ENCODE measurements around the gene SLC2A1.
A peak's percentile ranks its signal among the peaks of the same experiment; 100 is the strongest.
"Not testable (repeated sequence)": the region's sequence is repeated elsewhere in the genome, so short reads cannot be mapped to it uniquely, and the experiment has no call there.

SLC2A1 gene

DNA sequence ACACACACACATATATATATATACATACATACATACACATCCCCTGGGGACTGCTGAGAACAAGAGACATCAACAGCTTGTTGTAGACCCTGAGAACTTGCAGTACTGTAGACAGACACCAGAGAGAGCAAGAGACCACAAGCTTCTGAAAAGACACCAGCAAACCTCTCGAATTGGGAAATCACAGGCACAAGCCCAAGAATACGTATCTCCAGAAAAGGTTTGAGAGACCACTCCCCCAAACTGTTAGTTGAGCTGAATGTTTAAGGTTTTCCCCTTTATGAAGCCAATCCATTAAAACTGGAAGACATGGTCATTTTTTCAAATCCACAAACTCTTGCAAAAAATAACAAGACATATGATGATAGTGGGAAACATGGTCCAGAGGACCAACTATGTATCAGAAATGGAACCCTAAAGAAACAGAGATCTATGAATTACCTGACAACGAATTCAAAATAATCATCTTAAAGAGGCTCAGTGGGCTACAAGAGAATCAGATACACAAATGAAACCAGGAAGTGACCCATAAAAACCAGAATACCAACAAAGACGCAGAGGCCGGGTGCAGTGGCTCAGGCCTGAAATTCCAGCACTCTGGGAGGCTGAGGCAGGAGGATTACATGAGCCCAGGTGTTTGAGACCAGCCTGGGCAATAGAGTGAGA lies 45.1 kb downstream of the SLC2A1 start:
- DNase-seq (ENCODE audit: low read depth) = peak; percentile 58
- no peak overlapping the region for H3K4me3 ChIP-seq (ENCODE audit: low read depth, low read length)
- TF ChIP-seq, protein P1, sequence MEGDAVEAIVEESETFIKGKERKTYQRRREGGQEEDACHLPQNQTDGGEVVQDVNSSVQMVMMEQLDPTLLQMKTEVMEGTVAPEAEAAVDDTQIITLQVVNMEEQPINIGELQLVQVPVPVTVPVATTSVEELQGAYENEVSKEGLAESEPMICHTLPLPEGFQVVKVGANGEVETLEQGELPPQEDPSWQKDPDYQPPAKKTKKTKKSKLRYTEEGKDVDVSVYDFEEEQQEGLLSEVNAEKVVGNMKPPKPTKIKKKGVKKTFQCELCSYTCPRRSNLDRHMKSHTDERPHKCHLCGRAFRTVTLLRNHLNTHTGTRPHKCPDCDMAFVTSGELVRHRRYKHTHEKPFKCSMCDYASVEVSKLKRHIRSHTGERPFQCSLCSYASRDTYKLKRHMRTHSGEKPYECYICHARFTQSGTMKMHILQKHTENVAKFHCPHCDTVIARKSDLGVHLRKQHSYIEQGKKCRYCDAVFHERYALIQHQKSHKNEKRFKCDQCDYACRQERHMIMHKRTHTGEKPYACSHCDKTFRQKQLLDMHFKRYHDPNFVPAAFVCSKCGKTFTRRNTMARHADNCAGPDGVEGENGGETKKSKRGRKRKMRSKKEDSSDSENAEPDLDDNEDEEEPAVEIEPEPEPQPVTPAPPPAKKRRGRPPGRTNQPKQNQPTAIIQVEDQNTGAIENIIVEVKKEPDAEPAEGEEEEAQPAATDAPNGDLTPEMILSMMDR (IDR thresholded peaks at IDR 0.05; ENCODE audit: control insufficient read depth, extremely low read depth, insufficient read depth) = peak; percentile 80

DNA sequence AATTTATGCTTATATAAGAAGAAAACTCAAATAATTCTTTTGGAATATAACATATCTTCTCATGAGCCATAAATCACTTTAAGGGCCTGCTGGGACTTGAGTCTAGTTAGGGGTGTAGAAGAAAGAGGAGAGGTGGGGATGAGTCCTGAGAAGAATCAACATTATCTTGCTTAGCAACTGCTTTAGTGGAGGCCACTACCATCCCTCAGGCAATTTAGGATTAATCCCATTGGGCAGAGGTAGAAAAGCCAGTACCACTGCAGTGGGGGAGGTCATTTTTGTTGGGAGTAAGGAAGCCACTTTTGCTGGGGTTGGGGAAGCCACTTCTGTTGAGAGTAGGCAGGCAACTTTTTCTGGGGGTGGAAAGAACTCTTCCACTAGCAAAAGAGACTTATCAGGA lies 47.7 kb downstream of the SLC2A1 start:
- no peak for DNase-seq (ENCODE audit: low read depth)
- TF ChIP-seq, protein P1 (IDR thresholded peaks at IDR 0.05; ENCODE audit: control insufficient read depth, extremely low read depth, insufficient read depth) = no peak
- no peak overlapping the region for H3K4me3 ChIP-seq (ENCODE audit: low read depth, low read length)

DNA sequence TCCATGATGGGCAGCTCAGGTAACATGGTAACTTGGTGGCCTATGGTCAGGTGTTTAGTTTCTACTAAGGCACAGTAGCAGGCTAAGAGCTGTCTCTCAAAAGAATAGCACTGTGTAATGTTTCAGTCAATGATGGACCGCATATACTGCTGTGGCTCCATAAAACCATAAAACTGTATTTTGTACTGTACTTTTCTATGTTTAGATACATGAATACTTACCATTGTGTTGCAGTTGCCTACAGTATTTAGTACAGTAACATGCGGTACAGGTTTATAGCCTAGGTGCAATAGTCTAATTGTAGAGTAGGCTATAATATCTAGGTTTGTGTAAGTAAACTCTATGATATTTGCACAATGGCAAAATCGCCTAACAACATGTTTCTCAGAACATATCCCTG lies 50.6 kb downstream of the SLC2A1 start:
- no peak for DNase-seq (ENCODE audit: low read depth)
- TF ChIP-seq, protein P1 (IDR thresholded peaks at IDR 0.05; ENCODE audit: control insufficient read depth, extremely low read depth, insufficient read depth) = no peak

DNA sequence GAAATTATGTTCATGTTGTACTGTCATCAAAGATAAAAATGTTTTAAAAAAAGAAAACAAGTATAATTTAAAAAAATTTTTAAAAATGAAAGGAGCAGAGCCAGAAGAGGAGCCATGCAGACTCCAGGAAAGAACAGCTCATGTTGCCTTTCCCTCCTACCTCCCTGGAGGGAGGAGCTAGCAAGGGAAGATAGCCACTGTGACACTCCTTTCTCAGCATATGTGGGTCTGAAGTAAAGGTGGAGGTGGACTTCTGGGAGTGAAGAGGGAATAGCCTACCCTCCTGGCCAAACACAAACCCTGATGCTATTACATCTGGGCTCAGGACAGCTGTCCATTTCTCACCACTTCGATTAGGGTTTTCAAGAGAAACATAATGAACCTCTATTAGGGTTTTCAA lies 54.2 kb downstream of the SLC2A1 start:
- no peak for DNase-seq (ENCODE audit: low read depth)
- H3K4me3 ChIP-seq (ENCODE audit: low read depth, low read length) = no peak overlapping the region
- TF ChIP-seq, protein P1 (IDR thresholded peaks at IDR 0.05; ENCODE audit: control insufficient read depth, extremely low read depth, insufficient read depth) = no peak

More for the DNA sequence above, 50.6 kb downstream of the SLC2A1 start:
- H3K4me3 ChIP-seq (ENCODE audit: low read depth, low read length) = no peak overlapping the region

DNA sequence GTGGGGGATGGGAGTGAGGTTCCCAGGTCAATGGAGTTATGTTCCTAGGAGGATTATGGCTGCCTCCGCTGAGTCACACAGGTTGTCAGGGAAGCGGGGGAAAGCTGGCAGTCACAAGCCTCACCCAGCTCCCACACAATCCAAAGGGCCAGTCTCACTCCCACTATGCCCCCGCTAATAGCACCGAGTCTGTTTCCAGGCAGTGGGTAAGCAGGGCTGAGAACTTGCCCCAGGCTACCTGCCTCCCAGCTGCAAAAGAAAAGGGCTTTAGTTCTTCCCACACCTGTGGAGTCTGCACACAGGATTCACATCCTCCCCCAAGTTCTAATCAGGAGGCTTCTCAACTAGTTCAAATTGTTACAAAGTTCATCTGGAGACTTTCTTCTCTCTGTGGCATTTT lies 58.7 kb downstream of the SLC2A1 start:
- H3K4me3 ChIP-seq (ENCODE audit: low read depth, low read length); DNase-seq (ENCODE audit: low read depth): not testable (repeated sequence)

DNA sequence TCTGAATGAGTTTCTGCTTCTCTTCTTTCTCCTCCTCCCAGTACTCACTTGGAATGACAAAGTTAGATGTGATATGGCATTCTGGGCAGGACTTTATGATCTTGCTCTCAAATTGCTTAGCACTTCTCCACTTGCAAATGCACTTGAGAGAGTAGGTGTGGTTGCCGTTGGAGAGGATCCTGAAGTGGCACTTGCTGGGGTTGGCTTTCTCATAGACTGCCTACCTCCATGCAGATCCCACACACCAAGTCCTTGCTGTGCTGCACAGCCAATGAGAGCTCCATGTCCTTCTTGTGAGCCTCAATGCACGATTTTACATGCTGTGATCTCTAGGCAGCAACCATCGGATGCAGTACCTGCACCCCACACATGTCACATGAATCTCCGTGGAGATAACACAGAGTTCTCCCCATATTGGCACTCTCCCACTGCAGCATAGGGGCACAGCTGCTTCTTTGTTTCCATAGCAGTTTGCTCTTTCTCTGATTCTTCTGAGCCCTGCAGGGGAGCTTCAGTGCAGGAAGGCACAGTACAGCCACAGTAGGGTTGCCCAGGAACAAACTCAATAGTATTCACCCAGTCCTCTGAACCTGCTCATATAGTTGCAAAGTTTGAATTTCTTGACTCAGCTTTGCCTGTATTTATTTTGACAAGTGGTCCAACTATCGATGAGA lies 67.1 kb downstream of the SLC2A1 start:
- no peak overlapping the region for H3K4me3 ChIP-seq (ENCODE audit: low read depth, low read length)
- TF ChIP-seq, protein P1 (IDR thresholded peaks at IDR 0.05; ENCODE audit: control insufficient read depth, extremely low read depth, insufficient read depth) = no peak
- no peak for DNase-seq (ENCODE audit: low read depth)

DNA sequence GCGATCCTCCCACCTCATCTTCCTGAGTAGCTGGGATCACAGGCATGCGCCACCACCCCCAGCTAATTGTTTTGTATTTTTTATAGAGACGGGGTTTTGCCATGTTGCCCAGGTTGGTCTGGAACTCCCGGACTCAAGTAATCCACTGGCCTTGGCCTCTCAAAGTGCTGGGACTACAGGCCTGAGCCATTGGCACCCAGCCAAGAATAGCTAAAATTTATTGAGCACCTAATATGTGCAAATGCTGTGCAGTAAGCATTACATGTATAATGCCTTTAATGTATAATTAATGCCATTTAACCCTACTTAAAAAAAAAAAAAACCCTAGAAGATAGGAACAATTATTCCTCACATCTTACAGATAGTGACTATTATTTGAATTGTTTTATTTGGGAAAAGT lies 69.4 kb downstream of the SLC2A1 start:
- TF ChIP-seq, protein P1 (IDR thresholded peaks at IDR 0.05; ENCODE audit: control insufficient read depth, extremely low read depth, insufficient read depth) = no peak
- no peak for DNase-seq (ENCODE audit: low read depth)
- no peak overlapping the region for H3K4me3 ChIP-seq (ENCODE audit: low read depth, low read length)
